Epithelial cell of prostate (primary cell): ENCODE results near the gene RNF123.
"Not testable (repeated sequence)": the region's sequence is repeated elsewhere in the genome, so short reads cannot be mapped to it uniquely, and the experiment has no call there.

Experiments used
- DNase-seq: peaks from one replicate; pipeline ENCODE4 v3.0.0-alpha.2; 2011; ENCODE audit warnings: low read depth, low spot score
- H3K27ac ChIP-seq: fragments of 450-650 bp; 2 replicates; pipeline ENCODE4 v1.5.1; 2017; ENCODE audit warnings: mild to moderate bottlenecking

Gene RNF123

GRCh38 chr3:49733551-49733950, 44.2 kb downstream of the RNF123 start:
- no peak for DNase-seq
- H3K27ac ChIP-seq, result no peak overlapping the region

DNA sequence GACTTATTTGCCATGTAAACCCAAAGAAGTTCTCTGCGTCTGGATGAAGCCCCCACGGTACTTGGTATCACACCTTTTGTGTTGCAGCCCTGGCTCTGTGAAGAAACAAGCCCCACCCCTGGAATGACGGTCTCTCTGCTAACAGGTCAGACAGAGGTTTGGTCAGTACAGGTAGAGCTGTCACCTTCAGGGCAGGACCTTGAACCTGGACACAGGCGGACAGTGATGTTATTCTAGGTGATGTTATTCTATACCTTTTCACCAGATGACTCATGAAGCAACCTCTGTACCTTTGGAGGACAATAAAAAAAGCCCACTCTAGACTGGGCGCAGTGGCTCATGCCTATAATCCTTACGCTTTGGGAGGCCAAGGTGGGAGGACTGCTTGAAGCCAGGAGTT, 45.4 kb downstream of the RNF123 start:
- no peak for DNase-seq
- H3K27ac ChIP-seq, result no peak overlapping the region

DNA sequence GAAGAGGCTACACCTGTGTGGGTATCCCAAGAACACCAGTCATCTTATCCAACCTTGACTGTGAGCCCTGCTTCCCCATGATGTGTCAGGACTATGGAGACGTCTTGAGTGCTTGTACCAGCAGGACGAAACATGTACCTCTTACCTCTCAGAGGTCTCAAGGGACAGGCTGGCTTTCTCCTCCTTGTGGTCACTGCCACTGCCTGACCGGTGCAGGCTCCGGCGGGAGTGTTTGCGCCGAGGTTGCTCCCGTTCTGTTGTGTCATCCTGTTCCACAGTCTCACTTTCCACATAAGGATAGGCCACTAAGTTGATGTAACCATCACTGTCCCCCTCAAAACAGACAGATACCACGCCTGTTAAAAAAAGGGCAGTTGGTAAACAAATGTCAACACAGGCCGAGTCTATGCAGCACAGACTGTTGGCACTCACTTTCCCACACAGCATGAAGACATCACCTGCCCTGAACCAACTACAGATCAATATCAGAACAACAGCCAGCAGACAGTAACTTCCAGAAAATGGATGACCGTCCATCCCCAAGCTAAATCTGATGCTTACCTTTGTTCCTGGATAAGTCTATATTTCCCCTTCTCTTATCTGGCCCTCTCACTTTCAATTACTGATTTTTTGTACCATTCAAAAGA, 48.8 kb downstream of the RNF123 start:
- H3K27ac ChIP-seq, result no peak overlapping the region
- DNase-seq, result no peak

GRCh38 chr3:49740427-49740826, 51.1 kb downstream of the RNF123 start:
- DNase-seq, result no peak
- H3K27ac ChIP-seq, result no peak overlapping the region

DNA sequence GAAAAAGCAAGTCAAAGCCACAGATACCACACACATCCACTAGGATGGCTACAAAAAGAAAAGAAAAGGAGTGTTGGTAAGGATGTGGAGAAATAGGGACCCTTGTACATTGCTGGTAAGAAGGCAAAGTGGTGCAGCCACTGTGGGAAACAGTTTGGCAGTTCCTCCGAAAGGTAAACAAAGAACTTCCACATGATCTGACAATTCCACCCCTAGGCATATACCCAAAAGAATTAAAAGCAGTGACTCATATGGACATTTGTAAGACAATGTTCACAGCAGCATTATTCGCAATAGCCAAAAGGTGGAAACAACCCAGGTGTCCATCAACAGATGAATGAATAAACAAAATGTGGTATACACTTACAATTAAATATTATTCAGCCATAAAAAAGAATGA, 56.6 kb downstream of the RNF123 start:
- no peak overlapping the region for H3K27ac ChIP-seq
- peak; percentile 60 for DNase-seq

- peak overlapping the region; percentile 44 for H3K27ac ChIP-seq
- no peak for DNase-seq
Measured at GRCh38 chr3:49747792-49748480, 58.6 kb downstream of the RNF123 start.

DNA sequence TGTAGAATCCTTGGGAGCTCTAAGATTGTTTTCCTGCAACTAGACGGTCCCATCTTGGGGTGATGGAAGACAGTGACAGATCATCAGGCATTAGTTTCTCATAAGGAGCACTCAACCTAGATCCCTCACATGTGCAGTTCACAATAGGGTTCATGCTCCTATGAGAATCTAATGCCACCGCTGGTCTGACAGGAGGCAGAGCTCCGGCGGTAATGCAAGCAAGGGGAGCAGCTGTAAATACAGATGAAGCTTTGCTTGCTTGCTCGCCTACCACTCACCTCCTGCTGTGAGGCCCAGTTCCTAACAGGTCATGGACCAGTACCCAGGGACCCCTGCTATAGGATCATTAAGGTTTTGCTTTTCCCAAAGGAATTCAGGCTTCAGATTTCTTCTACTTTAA, 59.5 kb downstream of the RNF123 start:
- peak overlapping the region; percentile 44 for H3K27ac ChIP-seq
- not testable (repeated sequence) for DNase-seq

DNA sequence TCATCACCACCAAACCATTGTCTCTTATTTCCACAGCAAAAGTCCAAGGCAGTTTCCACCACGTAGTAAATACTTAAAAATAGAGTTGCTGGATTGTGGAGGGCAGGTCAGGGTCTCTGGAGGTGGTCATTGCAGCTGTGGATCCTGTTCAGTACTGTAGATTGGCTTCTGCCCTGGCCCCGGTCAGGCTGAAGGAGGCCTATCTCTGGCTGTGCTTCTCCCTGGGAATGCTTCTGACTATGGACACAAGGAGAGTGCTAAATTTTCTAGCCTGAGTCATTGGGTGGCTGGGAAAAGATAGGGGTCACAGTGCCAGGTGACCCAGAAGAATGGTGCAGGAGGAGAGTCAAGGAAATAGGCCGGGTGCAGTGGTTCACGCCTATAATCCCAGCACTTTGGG, 60.7 kb downstream of the RNF123 start:
- DNase-seq, result no peak
- H3K27ac ChIP-seq, result no peak overlapping the region

DNA sequence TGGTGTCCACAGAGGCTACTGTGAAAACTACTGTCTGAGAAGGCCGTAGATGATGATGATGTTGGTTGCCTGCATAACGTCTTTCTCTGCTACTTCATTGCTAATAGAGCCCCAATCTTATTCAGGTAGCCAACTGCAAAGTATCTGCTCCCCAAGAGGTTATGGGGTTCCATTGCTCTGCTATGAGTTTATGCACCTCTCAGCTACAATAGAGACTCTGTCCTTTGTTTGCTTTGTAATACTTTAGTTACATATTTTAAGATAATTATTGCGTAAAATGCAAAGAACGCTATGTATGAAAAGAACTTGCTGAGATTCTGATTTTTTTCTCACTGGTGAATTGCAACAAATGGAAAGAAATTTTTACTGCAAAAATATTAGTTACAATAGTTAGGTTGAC, 62.1 kb downstream of the RNF123 start:
- H3K27ac ChIP-seq, result no peak overlapping the region
- DNase-seq, result no peak

DNA sequence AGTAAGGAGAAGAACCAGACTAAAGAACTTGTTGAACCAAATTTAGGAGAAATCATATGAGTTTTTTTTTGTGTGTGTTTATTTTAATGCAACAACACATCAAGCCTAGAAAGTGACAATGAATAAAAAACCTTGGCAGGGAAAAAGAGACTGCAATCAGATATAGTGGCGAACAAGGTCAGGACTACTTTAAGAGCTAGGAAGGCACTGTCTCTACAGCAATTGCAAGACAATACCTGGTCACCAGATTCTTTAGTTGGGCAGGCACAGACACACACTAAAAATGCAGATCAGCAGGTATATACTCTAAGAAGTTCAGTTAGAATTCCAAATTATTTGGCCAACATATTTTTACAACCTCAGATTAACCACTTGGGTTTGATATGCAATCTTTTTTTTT, 65.2 kb downstream of the RNF123 start:
- H3K27ac ChIP-seq, result no peak overlapping the region
- DNase-seq, result no peak

DNA sequence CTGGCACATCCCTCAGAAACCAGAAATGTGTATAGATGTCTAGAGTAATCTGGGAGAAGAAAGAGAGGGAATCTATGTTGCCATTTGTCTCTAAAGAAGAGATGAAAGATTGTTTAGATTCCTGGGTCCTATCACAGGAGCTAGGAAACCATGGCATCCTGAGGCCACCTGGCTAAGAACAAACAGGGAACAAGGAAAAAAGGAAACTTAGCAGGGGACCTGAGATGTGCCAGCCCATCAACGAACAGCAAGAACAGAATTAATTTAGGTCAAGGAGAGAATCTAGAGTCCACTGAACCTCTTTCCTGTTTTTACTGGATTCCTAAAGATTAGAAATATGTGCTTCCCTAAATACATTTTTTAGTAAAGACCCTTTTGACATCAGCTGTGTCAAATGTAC, 66.7 kb downstream of the RNF123 start:
- no peak for DNase-seq
- H3K27ac ChIP-seq, result no peak overlapping the region

GRCh38 chr3:49757197-49757596, 67.8 kb downstream of the RNF123 start:
- no peak for DNase-seq
- H3K27ac ChIP-seq, result no peak overlapping the region

DNA sequence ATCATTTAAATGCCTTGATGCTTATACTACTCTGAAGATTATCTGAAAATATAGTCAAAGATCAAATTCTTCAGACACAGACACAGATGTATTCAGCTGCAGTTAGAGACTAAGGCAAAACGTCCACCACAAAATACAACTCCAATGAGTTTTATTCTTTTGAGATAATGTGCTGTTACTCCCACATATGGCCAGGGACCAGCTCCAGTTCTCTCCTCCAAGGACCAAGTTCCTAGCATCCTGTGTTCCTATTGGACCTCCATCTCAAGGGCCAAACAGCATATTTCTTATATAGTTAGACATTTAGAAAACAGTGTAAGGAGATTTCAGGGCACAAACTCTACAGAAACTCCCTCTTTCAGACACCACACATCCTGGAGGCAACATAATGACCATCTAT, 69.9 kb downstream of the RNF123 start:
- DNase-seq, result no peak
- no peak overlapping the region for H3K27ac ChIP-seq

DNA sequence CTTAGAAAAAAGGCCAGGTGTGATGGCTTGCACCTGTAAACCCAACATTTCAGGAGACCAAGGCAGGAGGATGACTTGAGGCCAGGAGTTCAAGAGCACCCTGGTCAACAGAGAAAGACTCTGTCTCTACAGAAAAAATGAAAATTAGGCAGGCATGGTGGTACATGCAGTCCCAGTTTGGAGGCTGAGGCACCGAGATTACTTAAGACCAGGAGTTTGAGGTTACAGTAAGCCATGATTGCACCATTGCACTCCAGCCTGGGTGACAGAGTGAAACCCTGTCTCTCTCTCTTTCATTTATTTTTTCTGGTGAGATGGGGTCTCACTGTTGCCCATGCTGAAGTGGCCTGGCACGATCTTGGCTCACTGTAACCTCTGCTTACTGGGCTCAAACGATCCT, 72.3 kb downstream of the RNF123 start:
- DNase-seq, result no peak
- no peak overlapping the region for H3K27ac ChIP-seq

DNA sequence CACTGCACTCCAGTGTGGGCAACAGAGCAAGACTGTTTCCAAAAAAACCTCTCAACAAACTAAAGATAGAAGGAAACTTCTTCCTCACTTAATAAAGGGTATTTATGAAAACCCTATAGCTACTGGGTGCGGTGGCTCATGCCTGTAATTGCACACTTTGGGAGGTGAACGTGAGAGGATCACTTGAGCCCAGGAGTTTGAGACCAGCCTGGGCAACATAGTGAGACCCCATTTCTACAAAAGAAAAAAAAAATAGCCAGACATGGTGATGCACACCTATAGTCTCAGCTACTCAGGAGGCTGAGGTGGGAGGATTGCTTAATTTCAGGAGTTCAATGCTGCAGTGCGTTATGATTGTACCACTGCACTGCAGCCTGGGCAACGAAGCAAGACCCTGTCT, 74.6 kb downstream of the RNF123 start:
- no peak overlapping the region for H3K27ac ChIP-seq
- DNase-seq, result no peak

- no peak overlapping the region for H3K27ac ChIP-seq
- DNase-seq, result no peak
Measured at GRCh38 chr3:49769286-49769915, 80.0 kb downstream of the RNF123 start.

GRCh38 chr3:49769926-49770325, 80.6 kb downstream of the RNF123 start:
- H3K27ac ChIP-seq, result no peak overlapping the region
- DNase-seq, result no peak
